GM21390 (cell line): Measurements from ENCODE around the gene TEAD1.

ENCODE experiments used
- ATAC-seq: cut with Tn5 transposase; IDR thresholded peaks from one replicate; pipeline ENCODE4 v1.9.1; 2021; ENCODE audit not compliant: unreplicated experiment

TEAD1 gene

GRCh38 chr11:12673924-12674570 is at the start of gene TEAD1:
TEAD1 (plus strand) TSS chr11:12674421.
- ATAC-seq = peak; percentile 90

- ATAC-seq = no peak
Observed at GRCh38 chr11:12624595-12624994, 49.6 kb upstream of the TEAD1 start.

DNA sequence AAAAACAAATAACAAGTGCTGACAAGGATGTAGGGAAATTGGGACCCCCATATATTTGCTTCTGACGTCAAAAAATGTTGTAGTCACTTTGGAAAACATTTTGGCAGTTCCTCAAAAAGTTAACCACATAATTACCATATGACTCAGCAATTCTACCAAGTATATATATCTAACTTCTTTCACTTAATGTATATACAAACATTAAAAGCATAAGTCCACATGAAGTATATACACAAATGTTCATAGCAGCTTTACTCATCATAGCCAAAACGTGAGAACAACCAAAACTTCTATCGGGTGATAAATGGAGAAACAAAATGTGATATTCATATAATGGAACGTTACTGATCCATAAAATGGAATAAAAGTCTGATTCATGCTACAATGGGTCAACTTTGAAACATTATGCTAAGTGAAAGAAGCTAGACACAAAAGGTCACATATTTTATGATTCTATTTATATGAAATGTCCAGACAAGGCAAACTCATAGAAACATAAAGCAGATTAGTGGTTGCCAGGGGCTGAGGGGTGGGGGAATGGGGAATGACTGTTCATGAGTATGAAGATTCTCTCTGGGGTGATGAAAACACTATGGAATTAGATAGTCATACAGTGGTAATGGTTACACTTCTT is 48.7 kb upstream of the TEAD1 start:
- ATAC-seq = no peak

- ATAC-seq = no peak
Observed at GRCh38 chr11:12626616-12627015, 47.6 kb upstream of the TEAD1 start.

DNA sequence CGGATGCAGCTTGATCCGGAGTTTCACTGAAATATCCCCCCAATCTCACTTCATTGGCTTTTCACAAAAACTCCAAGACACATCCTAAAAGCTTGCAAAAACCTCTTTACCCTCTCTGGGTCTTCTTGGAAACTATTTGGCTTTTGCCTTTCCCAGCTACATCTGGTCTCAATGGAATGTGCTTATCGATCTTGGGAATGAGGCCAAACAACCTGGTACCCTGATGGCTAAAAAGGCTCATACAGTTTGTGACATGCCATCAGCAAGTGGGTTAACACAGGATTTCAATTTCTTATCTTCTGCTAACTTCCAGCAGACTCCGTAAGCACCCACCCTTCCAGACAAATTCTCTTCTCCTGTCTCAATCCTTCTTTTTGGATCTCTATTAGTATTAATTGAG is 45.9 kb upstream of the TEAD1 start:
- no peak for ATAC-seq

DNA sequence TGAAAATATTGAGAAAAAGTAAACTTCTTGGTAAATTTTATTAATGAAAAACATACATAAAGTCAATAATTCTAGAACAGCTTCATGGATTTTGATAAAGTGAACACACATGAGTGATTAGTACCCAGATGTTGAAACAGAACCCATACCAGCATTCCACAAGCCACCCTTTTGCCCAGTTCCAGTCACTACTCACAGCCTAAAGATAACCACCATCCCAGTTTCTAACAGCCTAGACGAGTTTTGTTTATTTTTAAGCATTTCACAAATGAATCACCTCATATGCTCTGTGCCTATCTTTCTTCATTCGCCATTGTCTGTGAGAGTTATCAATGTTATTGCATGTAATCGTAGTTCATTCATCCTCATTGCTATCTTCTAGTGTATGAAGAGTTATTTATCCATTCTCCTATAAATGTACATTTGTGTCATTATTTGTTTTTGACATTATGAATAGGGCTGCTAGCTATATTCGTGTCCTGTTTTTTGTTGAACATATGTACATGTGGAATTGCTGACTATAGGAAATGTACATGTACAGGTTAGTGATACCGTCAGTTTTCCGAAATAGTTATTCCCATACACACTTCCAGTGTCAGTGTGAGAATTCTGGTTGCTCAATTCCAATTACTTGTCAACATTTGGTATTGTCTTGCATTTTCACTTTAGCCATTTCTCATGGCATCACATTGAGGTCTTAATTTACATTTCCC is 44.5 kb upstream of the TEAD1 start:
- no peak for ATAC-seq

GRCh38 chr11:12631651-12632050 is 42.6 kb upstream of the TEAD1 start:
- no peak for ATAC-seq

DNA sequence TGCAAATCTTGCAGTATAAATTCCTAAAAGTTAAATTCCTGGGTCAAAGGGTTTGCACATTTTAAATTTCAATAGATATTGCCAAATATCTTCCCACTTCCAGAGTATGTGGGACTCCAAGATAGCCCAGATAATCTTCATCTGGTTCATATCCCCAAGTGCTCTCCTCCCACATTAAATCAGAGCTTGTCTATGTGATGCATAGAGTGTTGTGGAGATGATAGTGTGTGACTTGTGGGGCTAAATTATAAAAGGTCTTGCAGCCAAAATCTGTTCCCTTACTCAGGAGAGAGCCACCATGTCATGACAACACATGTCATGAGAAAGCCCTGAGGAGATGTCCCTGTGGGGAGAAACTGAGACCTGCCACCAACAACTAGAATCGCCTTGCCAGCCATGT is 39.9 kb upstream of the TEAD1 start:
- no peak for ATAC-seq

- no peak for ATAC-seq
Observed at GRCh38 chr11:12636871-12637410, 37.3 kb upstream of the TEAD1 start.

DNA sequence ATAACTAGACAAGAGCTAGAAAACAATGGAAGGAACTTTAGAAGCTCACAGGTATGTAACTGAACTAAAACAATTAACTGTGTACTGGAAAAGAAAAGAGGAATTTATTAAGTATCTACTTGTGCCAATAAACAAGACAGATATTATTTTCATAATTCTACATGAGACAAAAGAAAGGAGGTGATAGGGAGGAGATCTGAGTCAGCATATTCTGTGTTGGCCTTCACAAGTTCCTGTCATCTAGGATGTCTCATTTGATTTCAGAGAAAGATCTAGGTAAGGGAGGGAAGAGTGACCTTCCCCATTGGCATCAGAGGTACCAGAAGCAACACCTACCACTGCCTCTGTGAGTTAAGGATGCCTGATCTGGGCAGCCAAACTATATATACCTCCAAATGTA is 34.8 kb upstream of the TEAD1 start:
- no peak for ATAC-seq

DNA sequence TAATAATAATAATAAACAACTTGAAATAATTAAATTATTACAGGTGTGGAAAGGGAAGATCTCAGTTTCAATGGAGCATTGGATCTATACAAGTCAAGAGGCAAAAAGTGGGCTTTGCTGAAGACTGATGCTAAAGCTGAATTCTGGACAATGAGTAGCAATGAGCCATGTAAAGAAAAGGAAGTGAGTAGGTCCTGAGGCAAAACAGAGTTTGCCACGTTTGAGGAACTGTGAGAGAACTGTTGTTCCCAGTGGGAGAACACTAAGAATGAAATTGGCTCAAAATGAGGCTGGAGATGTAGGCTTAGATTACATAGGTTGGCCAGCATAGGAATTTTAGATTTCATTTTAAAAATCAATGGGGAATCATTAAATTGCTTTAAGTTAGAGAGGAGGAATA is 33.9 kb upstream of the TEAD1 start:
- ATAC-seq = no peak

GRCh38 chr11:12640926-12641849 is 33.0 kb upstream of the TEAD1 start:
- ATAC-seq = no peak

DNA sequence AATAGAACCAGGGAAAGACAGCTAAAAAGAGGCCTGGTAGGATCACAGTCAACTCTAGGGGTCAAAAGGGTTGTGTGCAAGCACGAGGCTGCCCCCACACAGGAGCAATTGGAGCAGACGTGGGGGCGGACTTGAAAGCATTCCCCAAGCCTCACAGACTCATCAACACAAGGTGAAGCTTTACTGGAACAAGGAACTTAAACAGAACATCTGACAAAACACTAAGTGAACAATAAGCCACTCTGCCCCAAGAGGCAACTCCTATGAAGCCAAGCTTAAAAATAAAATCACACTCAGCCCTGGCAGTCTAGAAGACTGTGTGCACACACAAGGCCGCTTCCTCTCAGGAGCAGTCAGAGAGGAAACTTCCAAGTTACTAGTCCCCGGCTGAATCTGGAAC is 32.2 kb upstream of the TEAD1 start:
- ATAC-seq = no peak

DNA sequence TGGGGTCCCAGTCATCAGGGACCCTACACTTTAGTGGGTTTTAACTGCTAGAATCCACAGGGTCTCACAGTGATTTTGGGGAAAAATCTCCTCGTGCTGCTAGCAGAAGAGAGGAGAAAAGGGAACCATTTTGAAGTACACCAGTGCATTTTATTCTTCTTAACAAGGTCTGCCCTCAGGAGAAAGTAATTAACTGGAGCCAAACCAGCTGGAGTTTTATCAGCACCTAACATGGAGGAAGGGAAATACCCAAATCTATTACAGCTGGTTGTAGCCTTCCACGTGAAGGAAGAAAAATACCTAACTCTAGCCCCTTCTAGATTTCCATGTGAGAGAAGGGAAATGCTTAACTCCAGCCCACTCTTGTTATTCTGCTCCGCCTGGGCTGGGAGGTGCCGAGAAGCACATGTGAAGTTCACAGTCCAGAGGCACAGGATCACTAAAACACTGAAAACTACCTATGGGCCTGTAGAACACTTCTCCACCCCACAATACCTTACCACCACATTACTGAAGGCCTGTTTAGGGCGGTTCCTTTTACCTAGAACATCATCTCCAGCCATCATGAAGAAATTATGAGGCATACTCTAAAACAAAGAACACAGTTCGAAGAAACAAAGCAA is 31.3 kb upstream of the TEAD1 start:
- no peak for ATAC-seq

GRCh38 chr11:12646478-12646877 is 27.7 kb upstream of the TEAD1 start:
- ATAC-seq = no peak

DNA sequence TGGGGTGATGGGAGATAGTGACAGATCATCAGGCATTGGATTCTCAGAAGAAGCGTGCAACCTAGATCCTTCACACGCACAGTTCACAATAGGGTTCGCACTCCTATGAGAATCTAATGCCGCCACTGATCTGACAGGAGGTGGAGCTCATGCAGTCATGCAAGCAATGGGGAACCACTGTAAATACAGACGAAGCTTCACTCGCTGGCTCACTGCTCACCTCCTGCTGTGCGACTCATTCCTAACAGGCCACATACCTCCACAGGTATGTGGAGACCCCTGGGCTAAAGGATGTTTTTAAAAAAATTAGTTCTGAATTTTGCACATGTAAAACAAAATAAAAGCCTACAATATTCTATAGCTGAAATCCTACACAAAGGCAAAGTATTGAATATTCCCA is 20.5 kb upstream of the TEAD1 start:
- ATAC-seq = no peak

GRCh38 chr11:12655842-12656241 is 18.4 kb upstream of the TEAD1 start:
- no peak for ATAC-seq

GRCh38 chr11:12657336-12657735 is 16.9 kb upstream of the TEAD1 start:
- no peak for ATAC-seq

DNA sequence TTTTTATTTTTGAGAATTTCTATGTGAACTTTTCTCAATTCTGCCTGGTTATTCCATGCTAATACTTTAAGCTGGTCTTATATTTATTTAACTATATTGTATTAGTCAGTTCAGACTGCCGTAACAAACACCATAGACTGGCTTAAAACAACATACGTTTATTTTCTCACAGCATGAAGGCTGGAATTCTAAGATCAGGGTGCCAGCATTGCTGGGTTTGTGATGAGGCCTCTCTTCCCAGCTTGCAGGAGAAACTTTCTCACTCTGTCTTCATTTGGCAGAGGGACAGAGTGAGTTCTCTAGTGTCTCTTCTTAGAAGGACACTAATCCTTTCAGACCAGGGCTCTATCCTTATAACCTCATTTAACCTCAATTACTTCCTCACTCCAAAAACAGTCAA is 16.2 kb upstream of the TEAD1 start:
- no peak for ATAC-seq

DNA sequence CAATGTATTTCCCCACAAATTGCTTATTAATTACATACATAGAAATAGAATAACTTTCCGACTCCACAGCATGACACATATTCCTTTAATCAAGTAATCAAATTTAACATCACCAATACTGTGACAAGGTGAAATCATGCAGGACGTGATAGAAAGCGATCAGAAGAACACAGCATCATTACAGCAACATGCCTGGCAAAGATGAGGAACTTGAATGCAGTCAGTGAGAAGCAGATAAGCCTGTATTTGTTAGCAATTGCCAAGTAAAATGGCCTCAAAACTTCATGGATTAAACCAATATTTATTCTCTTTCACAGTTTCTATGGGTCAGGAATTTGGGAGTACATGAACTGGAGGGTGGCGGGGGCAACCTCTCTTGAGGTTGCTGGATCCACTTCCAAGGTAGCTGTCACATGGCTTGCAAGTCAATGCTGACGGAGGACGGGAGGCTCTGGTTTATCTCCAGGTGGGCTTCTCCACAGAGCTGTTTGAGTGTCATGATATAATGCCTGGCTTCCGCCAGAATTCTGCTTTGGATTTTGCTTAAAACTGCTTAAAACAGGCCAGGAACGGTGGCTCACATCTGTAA is 12.0 kb upstream of the TEAD1 start:
- ATAC-seq = no peak
